Measurements from ENCODE around the gene ITIH6.
"Not testable (repeated sequence)": the region's sequence is repeated elsewhere in the genome, so short reads cannot be mapped to it uniquely, and the experiment has no call there.

The ITIH6 gene

DNA sequence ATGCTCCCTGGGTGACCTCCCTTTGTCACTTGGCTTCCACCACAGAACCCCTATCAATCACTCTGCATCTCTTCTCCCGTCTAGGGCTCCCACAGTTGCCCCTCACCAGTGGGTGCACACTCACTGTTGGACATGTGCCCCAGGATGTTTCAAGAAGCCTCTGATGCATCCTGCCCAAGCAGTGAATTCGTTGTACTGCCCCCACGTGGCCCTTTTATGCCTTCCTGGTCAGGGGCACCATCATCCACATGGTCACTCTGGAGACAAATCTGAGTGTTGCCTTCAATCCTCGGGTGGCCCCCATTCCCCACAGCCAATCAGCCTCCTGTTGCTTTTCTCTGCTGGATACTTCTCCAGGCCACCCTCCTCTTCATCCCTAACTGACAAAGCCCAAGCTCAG, 12.2 kb downstream of the ITIH6 start:
- peak; percentile 14 to 26 for DNase-seq (ENCODE audit: low read depth in 2 of 2)
- no peak overlapping the region for H3K4me3 ChIP-seq (replicated peaks in 1 of 2; ENCODE audit: low read depth in 2 of 2, low read length in 2 of 2)
- TF ChIP-seq CTCF (IDR thresholded peaks at IDR 0.05; ENCODE audit: low read depth, low read length), result peak; percentile 13

- no peak for TF ChIP-seq CTCF (IDR thresholded peaks at IDR 0.05; ENCODE audit: low read depth, low read length)
- no peak overlapping the region for H3K4me3 ChIP-seq (replicated peaks in 1 of 2; ENCODE audit: low read depth in 2 of 2, low read length in 2 of 2)
- DNase-seq (ENCODE audit: low read depth in 2 of 2), result no peak
Measured at GRCh38 chrX:54776987-54777672, 20.9 kb downstream of the ITIH6 start.

- no peak for TF ChIP-seq CTCF (IDR thresholded peaks at IDR 0.05; ENCODE audit: low read depth, low read length)
- DNase-seq (ENCODE audit: low read depth in 2 of 2), result no peak
- no peak overlapping the region for H3K4me3 ChIP-seq (replicated peaks in 1 of 2; ENCODE audit: low read depth in 2 of 2, low read length in 2 of 2)
Measured at GRCh38 chrX:54776061-54776460, 22.0 kb downstream of the ITIH6 start.

DNA sequence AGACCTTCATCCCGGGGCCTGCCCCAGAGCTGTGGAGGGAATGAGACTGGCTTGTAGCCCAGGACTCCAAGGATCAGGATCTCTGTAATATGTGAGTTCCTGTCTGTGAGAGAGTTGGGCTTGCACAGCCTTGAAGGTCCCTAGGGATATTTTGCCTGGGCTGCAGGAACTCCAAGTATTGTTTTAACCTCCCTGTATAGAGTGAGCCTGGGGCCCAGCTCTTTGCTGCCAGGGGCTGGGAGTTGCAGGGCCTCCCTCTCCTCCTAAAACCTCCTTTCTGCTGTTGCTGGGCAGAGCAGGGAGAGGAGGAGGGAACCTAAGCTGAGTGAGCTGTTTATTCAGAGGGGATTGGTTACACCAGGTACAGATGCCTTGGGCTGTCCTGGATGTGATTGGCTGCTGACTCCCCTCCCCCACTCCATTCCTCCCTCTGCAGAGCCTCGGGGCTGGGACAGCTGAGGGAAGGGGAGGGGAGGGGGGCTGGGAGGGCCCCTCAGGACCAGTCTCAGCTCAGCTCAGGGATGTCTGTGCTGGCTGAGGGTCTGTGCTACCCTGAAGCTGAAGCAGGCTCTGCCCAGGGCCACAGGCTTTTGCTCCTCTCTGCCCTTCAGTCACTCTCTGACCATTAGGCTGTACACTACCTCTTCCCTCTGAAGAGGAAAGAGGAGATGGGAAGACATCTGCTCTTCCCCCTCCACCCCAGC, 23.5 kb downstream of the ITIH6 start:
- not testable (repeated sequence) for H3K4me3 ChIP-seq (replicated peaks in 1 of 2; ENCODE audit: low read depth in 2 of 2, low read length in 2 of 2)
- DNase-seq (ENCODE audit: low read depth in 2 of 2), result peak; percentile 61 to 93

GRCh38 chrX:54758114-54759055, 39.7 kb downstream of the ITIH6 start:
- no peak overlapping the region for H3K4me3 ChIP-seq (replicated peaks in 1 of 2; ENCODE audit: low read depth in 2 of 2, low read length in 2 of 2)
- no peak for DNase-seq (ENCODE audit: low read depth in 2 of 2)
- TF ChIP-seq CTCF (IDR thresholded peaks at IDR 0.05; ENCODE audit: low read depth, low read length), result no peak

DNA sequence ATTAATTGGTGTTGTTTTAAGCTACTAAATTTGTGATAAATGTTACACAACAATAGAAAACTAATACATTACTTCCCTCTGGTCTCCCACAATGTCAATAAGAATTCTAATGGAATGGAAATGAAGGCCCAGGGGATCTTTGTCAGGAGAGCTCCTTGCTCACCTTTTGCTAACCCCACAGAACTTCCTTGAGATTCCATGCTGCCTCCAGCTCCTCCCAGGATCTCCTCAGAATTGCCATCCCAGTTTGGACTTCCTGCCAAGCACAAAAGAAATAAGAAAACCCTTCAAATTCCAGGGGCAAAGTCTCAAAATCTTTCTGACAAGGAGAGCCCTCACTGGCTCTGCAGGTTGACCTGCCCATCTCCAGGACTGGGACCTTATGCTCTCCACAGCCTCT, 43.2 kb downstream of the ITIH6 start:
- no peak for DNase-seq (ENCODE audit: low read depth in 2 of 2)
- H3K4me3 ChIP-seq (replicated peaks in 1 of 2; ENCODE audit: low read depth in 2 of 2, low read length in 2 of 2), result no peak overlapping the region
- TF ChIP-seq CTCF (IDR thresholded peaks at IDR 0.05; ENCODE audit: low read depth, low read length), result no peak

DNA sequence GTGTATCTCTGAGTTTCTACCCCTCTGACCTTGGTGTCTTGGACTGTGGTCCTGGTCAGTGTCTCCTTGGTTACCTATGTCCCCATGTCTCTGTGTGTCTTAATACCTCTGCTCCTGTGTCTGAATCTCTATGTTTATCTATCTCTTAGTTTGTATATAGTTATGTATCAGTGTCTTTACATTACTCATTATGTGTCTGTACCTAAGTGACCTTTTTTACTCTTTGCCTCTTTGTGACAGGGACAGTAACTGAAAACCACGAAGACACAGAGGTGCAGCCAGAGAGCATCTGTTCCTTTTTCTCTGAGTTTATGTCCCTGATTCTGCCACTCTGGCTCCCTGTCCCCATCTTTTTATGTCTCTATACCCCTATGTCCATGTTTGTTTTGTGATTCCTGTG, 49.4 kb downstream of the ITIH6 start:
- no peak overlapping the region for H3K4me3 ChIP-seq (replicated peaks in 1 of 2; ENCODE audit: low read depth in 2 of 2, low read length in 2 of 2)
- DNase-seq (ENCODE audit: low read depth in 2 of 2), result no peak
- no peak for TF ChIP-seq CTCF (IDR thresholded peaks at IDR 0.05; ENCODE audit: low read depth, low read length)
